Thymus (tissue), 11 donors: Measurements from ENCODE around the gene FBXW5. TPM values are rescaled to one million over a fixed set of nuclear protein-coding genes. Genes with fewer than 3 reads are reported as not detected.

Source experiments
- DNase-seq, 9 donors: peaks; one replicate each; pipeline ENCODE4 v3.0.0-alpha.2; 2013; ENCODE audit warnings: low spot score in 9 of 9, low read depth in 6 of 9, missing footprints in 1 of 9
- H3K27ac ChIP-seq, 2 donors: one replicate each; pipeline ENCODE4 v1.5.1; 2013; ENCODE audit warnings: control low read depth in 1 of 2, low read depth in 1 of 2, low read length in 1 of 2, mild to moderate bottlenecking in 1 of 2, moderate library complexity in 1 of 2
- H3K27me3 ChIP-seq, 2 donors: one replicate each; pipeline ENCODE4 v1.5.1; 2013; ENCODE audit warnings: low read length in 1 of 2; ENCODE audit not compliant: control insufficient read depth in 2 of 2, insufficient read depth in 1 of 2
- H3K36me3 ChIP-seq, 2 donors: one replicate each; pipeline ENCODE4 v1.5.1; 2013; ENCODE audit warnings: low read length in 1 of 2, mild to moderate bottlenecking in 1 of 2, moderate library complexity in 1 of 2; ENCODE audit not compliant: control insufficient read depth in 2 of 2, insufficient read depth in 2 of 2
- H3K4me1 ChIP-seq, 2 donors: one replicate each; pipeline ENCODE4 v1.5.1; 2013; ENCODE audit warnings: low read length in 2 of 2; ENCODE audit not compliant: control insufficient read depth in 2 of 2, insufficient read depth in 2 of 2
- H3K4me3 ChIP-seq, 2 donors: one replicate each; pipeline ENCODE4 v1.5.1; 2013; ENCODE audit warnings: low read length in 2 of 2, control low read depth in 1 of 2, mild to moderate bottlenecking in 1 of 2
- H3K9me3 ChIP-seq, 2 donors: one replicate each; pipeline ENCODE4 v1.5.1; 2013; ENCODE audit warnings: low read length in 1 of 2, mild to moderate bottlenecking in 1 of 2; ENCODE audit not compliant: control insufficient read depth in 2 of 2, insufficient read depth in 1 of 2
- WGBS: extraction: QIAGEN DNeasy Blood & Tissue Kit; methylation state at CpG from one replicate; pipeline ENCODE4 v1.1.7; 2013; 5-methylcytosine and 5-hydroxymethylcytosine counted together
- polyA plus RNA-seq: library from polyadenylated mRNA; stranded (reverse); fragments of 200-250 nt; gene quantifications from one replicate; pipeline ENCODE4 v1.2.3, GENCODE V29; 2013
- total RNA-seq: library from RNA; stranded (reverse); fragments of 120-200 nt; gene quantifications from one replicate; pipeline ENCODE4 v1.2.4, GENCODE V29; 2013
- donor health status: healthy.

The FBXW5 gene
- total and polyA plus RNA-seq, 2 donors: 101 to 162 TPM

GRCh38 chr9:136972335-136972734 lies 27.8 kb upstream of the FBXW5 start:
- no peaks in the 10 kb centered on the region for H3K9me3 ChIP-seq
- H3K27ac ChIP-seq: no peak overlapping the region
- peaks cover 8 to 34% of the 10 kb centered on the region in 2 donors for H3K27me3 ChIP-seq
- H3K36me3 ChIP-seq: no peaks in the 10 kb centered on the region
- DNase-seq: no peak
- 95% methylated on average over 11 of the region's 11 CpGs for WGBS
- H3K4me1 ChIP-seq: peaks cover 0 to 16% of the 10 kb centered on the region in 2 donors
- no peak overlapping the region for H3K4me3 ChIP-seq

DNA sequence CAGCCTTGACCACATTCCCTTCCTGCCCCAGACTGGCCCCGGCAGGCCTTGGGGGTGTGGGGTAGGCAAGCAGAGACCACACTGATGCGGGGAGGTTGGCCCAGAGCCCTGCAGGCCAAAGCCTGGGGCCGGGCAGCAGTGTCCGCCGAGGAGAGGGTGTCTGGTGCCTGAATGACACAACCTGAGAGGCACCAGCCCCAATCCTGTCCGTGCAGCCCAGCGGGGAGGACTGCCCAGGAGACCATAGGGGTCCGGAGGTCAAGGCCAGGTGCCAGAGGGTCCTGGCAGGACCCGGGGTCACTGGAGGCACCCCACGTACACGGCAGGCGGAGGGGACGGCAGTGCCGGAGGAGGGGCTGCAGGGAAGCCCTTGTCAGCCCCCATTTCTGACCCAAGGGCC lies 27.2 kb upstream of the FBXW5 start:
- Histone ChIP-seq H3K4me3 (no peak overlapping the region), H3K9me3 (no peaks in the 10 kb centered on the region), H3K27ac (no peak overlapping the region), H3K27me3 (peaks cover 3 to 28% of the 10 kb centered on the region in 2 donors), H3K4me1 (peaks cover 0 to 16% of the 10 kb centered on the region in 2 donors), H3K36me3 (no peaks in the 10 kb centered on the region)
- DNase-seq: no peak
- 94% methylated on average over 14 of the region's 14 CpGs for WGBS

- WGBS: 80% methylated on average over 11 of the region's 11 CpGs
- H3K4me1 ChIP-seq: peaks cover 8 to 23% of the 10 kb centered on the region in 2 donors
These were observed 25.8 kb upstream of the FBXW5 start for GRCh38 chr9:136970361-136970760.

GRCh38 chr9:136969774-136970173 lies 25.2 kb upstream of the FBXW5 start:
- H3K4me1 ChIP-seq: peaks cover 10 to 24% of the 10 kb centered on the region in 2 donors
- H3K9me3 ChIP-seq: no peaks in the 10 kb centered on the region
- H3K36me3 ChIP-seq: no peaks in the 10 kb centered on the region
- DNase-seq: no peak
- H3K27ac ChIP-seq: no peak overlapping the region
- peaks cover 2 to 12% of the 10 kb centered on the region in 2 donors for H3K27me3 ChIP-seq
- H3K4me3 ChIP-seq: no peak overlapping the region
- 96% methylated on average over 5 of the region's 5 CpGs for WGBS

More at GRCh38 chr9:136970361-136970760, 25.8 kb upstream of the FBXW5 start:
- Histone ChIP-seq H3K9me3 (no peaks in the 10 kb centered on the region), H3K4me3 (no peak overlapping the region), H3K36me3 (no peaks in the 10 kb centered on the region), H3K27ac (no peak overlapping the region), H3K27me3 (peaks cover 2 to 18% of the 10 kb centered on the region in 2 donors)
- no peak for DNase-seq

DNA sequence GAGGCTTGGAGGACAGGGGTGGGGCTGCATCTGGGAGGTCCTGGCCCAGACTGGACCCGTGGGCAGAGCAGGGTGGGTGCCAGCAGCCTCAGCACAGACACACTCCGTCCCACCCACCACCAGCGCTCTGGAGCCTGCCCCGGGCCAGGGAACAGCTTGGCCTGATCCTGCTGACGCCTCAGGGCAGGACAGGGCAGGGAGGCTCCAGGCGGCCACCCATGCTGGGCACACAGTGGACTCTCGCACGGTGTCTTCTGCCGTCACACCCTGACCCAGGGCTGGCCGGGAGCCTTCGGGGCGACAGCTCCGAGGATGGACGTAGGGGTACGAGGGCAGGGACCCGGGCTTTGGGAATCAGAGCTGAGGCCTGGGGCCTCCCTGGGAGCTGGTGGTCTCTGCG lies 24.6 kb upstream of the FBXW5 start:
- peaks cover 2 to 7% of the 10 kb centered on the region in 2 donors for H3K27me3 ChIP-seq
- no peaks in the 10 kb centered on the region for H3K9me3 ChIP-seq
- no peak for DNase-seq
- no peak overlapping the region for H3K27ac ChIP-seq
- peaks cover 13 to 30% of the 10 kb centered on the region in 2 donors for H3K4me1 ChIP-seq
- no peaks in the 10 kb centered on the region for H3K36me3 ChIP-seq
- WGBS: 95% methylated on average over 17 of the region's 17 CpGs
- no peak overlapping the region for H3K4me3 ChIP-seq

DNA sequence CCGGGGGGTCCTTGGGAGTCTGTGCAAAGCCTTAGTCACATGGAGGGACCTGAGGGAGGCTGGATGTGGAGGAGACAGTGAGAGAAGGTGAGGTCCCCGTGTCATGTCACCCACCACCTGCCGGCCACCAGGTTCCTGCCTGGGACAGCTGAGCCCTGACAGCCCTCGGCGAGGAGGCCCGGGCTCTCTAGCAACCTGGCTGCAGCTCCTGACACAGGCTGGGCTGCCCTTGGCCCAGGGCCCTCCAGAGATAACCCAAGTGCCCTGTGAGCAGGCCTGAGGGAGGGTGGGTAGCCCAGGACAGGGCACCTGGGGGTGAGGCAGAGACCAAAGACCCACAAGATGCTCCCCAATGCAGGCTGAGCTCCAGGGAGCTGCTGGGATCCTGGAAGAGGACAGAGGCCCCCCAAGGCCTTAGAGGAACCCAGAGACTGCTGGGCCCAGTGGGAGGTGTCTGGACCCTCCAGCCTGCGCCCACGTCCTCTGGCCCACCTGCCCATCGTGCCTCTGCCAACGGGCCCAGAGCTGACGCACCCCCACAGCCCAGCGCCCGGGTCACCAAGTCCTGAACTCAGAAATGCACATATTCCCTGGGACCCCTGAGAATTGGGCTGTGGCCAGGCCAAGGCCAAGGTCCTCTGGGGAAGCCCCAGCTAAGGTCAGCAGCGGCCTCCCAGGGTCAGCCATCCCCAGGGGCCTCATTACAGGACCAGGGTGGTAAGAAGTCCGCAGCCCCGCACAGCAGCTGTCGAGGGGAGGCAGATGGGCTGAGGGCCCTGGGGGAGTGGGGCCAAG lies 24.0 kb upstream of the FBXW5 start:
- WGBS: 93% methylated on average over 17 of the region's 17 CpGs

DNA sequence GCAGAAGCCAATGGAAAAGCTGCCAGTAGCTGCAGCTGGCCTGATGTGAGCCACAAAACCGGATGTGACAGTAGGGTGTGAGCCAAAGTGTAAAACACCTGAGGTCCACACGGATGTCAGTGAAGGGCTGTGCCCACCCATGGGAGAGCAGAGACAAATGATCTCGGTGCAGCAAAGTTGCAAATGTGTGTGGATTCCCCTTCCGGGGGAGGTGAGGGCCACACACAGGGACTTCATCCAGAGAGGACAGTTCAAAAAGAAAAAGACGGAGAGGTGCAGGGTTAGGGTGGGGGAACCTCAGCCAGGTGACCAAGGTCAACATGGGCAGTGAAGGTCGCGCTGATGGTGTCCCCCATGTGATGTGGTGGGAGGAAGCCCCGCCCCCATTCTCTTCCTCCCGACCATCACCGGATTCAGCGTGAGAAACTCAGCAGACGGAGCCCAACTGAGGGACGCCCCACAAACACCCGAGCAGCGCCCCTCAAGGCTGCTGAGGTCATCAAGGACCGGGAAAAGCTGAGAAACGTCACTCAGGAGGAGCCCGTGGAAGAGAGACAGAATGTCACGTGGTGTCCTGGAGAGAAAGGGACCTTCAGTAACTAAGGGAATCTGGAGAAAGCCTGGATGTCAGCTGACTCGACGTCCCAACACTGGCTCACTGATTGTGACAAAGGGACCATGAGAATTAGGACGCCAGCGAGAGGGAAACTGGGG lies 21.4 kb upstream of the FBXW5 start:
- H3K27me3 ChIP-seq: peaks cover 0 to 3% of the 10 kb centered on the region in 2 donors
- DNase-seq: peak in 2 of 9 donors; percentile 30 to 38
- H3K4me1 ChIP-seq: peaks cover 18 to 58% of the 10 kb centered on the region in 2 donors
- peaks cover 0 to under 1% of the 10 kb centered on the region in 2 donors for H3K9me3 ChIP-seq
- H3K4me3 ChIP-seq: peak overlapping the region in 1 of 2 donors; percentile 29
- H3K27ac ChIP-seq: peak overlapping the region; percentile 53 to 58
- no peaks in the 10 kb centered on the region for H3K36me3 ChIP-seq
- 24% methylated on average over 23 of the region's 23 CpGs for WGBS

More for the DNA sequence above, 24.0 kb upstream of the FBXW5 start:
- Histone ChIP-seq H3K36me3 (no peaks in the 10 kb centered on the region), H3K27ac (no peak overlapping the region), H3K9me3 (no peaks in the 10 kb centered on the region), H3K4me1 (peaks cover 13 to 33% of the 10 kb centered on the region in 2 donors), H3K27me3 (peaks cover 2 to 3% of the 10 kb centered on the region in 2 donors), H3K4me3 (no peak overlapping the region)
- no peak for DNase-seq

GRCh38 chr9:136964833-136965422 lies 20.4 kb upstream of the FBXW5 start:
- Histone ChIP-seq H3K4me1 (peaks cover 25 to 58% of the 10 kb centered on the region in 2 donors), H3K27me3 (peaks cover 0 to 3% of the 10 kb centered on the region in 2 donors), H3K9me3 (peaks cover 0 to 4% of the 10 kb centered on the region in 2 donors), H3K4me3 (no peak overlapping the region), H3K27ac (peak overlapping the region in 1 of 2 donors; percentile 26), H3K36me3 (no peaks in the 10 kb centered on the region)
- 95% methylated on average over 26 of the region's 26 CpGs for WGBS
- no peak for DNase-seq
